HG03103 (cell line): ENCODE results near the gene NUTM2E.
"Not testable (repeated sequence)": the region's sequence is repeated elsewhere in the genome, so short reads cannot be mapped to it uniquely, and the experiment has no call there.

Experiments
- ATAC-seq: cut with Tn5 transposase; IDR thresholded peaks from one replicate; pipeline ENCODE4 v1.9.1; 2021; ENCODE audit warnings: low read depth; ENCODE audit not compliant: unreplicated experiment

Gene NUTM2E

GRCh38 chr10:79862803-79863202 is 36.3 kb downstream of the NUTM2E start:
- not testable (repeated sequence) for ATAC-seq

GRCh38 chr10:79866903-79867551 is 40.5 kb downstream of the NUTM2E start:
- not testable (repeated sequence) for ATAC-seq

GRCh38 chr10:79868023-79868422 is 41.5 kb downstream of the NUTM2E start:
- ATAC-seq: not testable (repeated sequence)

GRCh38 chr10:79869439-79870097 is 43.0 kb downstream of the NUTM2E start:
- ATAC-seq: not testable (repeated sequence)

GRCh38 chr10:79871729-79872128 is 45.2 kb downstream of the NUTM2E start:
- not testable (repeated sequence) for ATAC-seq
